Cardiac fibroblast (primary cell): ENCODE results near the gene SLC27A3.

Experiments used
- DNase-seq, 2 donors: peaks; one replicate each; pipeline versions ENCODE4 v3.0.0 to v3.0.0-alpha.2; 2010; ENCODE audit warnings: low read depth in 2 of 2
- H3K4me3 ChIP-seq, 2 donors: replicated peaks in 1 of 2; 1 replicate in 1 of 2; 2 replicates in 1 of 2; pipeline ENCODE4 v1.5.1; 2011; ENCODE audit warnings: low read depth in 2 of 2, low read length in 2 of 2, mild to moderate bottlenecking in 2 of 2, moderate library complexity in 1 of 2
- CTCF ChIP-seq: IDR thresholded peaks from one replicate; pipeline ENCODE4 v1.5.1; 2011; ENCODE audit warnings: low read depth, mild to moderate bottlenecking, low read length, inconsistent platforms

The SLC27A3 gene

GRCh38 chr1:153816283-153816889 lies 41.2 kb downstream of the SLC27A3 start:
- DNase-seq: peak in 1 of 2 donors; percentile 17
- H3K4me3 ChIP-seq: no peak overlapping the region
- no peak for TF ChIP-seq CTCF

GRCh38 chr1:153818876-153819275 lies 43.7 kb downstream of the SLC27A3 start:
- no peak for DNase-seq
- no peak for TF ChIP-seq CTCF
- no peak overlapping the region for H3K4me3 ChIP-seq

- TF ChIP-seq CTCF: no peak
- no peak for DNase-seq
- no peak overlapping the region for H3K4me3 ChIP-seq
Observed at GRCh38 chr1:153827168-153827964, 52.2 kb downstream of the SLC27A3 start.
